ENCODE results near the gene LY6G6F. TPM values are rescaled to one million over a fixed set of nuclear protein-coding genes. Genes with fewer than 3 reads are reported as not detected.

LY6G6F gene
- total and polyA plus RNA-seq, 2 of the 13 experiments (the other 11 are each of a cell fraction or from before 2014, with no cell fraction given) = not detected

GRCh38 chr6:31737991-31738979, 31.6 kb downstream of the LY6G6F start (continued):
- TF ChIP-seq CEBPZ (IDR thresholded peaks at IDR 0.05; ENCODE audit: low read length) (no peak), PHF20 (CRISPR knock-in tag; IDR thresholded peaks at IDR 0.05) (peak; percentile 52), NR2F2 (IDR thresholded peaks at IDR 0.05; ENCODE audit: borderline replicate concordance, low read depth) (no peak), ZFP1 (CRISPR knock-in tag; IDR thresholded peaks at IDR 0.05) (peak; percentile 46), IKZF5 (CRISPR knock-in tag; IDR thresholded peaks at IDR 0.05) (peak; percentile 87; the same call in 1 of the 2 replicates), ZFP36 (IDR thresholded peaks at IDR 0.05; ENCODE audit: borderline replicate concordance, low read depth, low read length, partially characterized antibody) (no peak), HOXA3 (CRISPR knock-in tag; IDR thresholded peaks at IDR 0.05) (peak; percentile 75), ZNF33A (CRISPR knock-in tag; IDR thresholded peaks at IDR 0.05; ENCODE audit: borderline replicate concordance) (no peak), RARA (CRISPR knock-in tag; IDR thresholded peaks at IDR 0.05) (peak; percentile 75), NFE2 (CRISPR knock-in tag; IDR thresholded peaks at IDR 0.05) (no peak), ZBTB1 (CRISPR knock-in tag; IDR thresholded peaks at IDR 0.05; ENCODE audit: borderline replicate concordance) (no peak), ATF6 (CRISPR knock-in tag; conservative IDR thresholded peaks at IDR 0.05) (no peak), U2AF2 (IDR thresholded peaks at IDR 0.05; ENCODE audit: low read depth, low read length) (no peak), KAT7 (CRISPR knock-in tag; IDR thresholded peaks at IDR 0.05; ENCODE audit: borderline replicate concordance) (no peak; the same call in 1 of the 2 replicates), GZF1 (CRISPR knock-in tag; IDR thresholded peaks at IDR 0.05) (no peak), ZNF75D (CRISPR knock-in tag; IDR thresholded peaks at IDR 0.05; ENCODE audit: borderline replicate concordance) (no peak), BCLAF1 (IDR thresholded peaks at IDR 0.05) (no peak), NR2F1 (CRISPR knock-in tag; IDR thresholded peaks at IDR 0.05) (no peak), TEF (CRISPR knock-in tag; IDR thresholded peaks at IDR 0.05) (no peak)
